HG02678 (cell line): Measurements from ENCODE around the gene SAMD4B.
"Not testable (repeated sequence)": the region's sequence is repeated elsewhere in the genome, so short reads cannot be mapped to it uniquely, and the experiment has no call there.

ENCODE experiments used
- ATAC-seq: cut with Tn5 transposase; IDR thresholded peaks from one replicate; pipeline ENCODE4 v1.9.1; 2021; ENCODE audit warnings: mild to moderate bottlenecking, moderate library complexity; ENCODE audit not compliant: unreplicated experiment

SAMD4B gene

DNA sequence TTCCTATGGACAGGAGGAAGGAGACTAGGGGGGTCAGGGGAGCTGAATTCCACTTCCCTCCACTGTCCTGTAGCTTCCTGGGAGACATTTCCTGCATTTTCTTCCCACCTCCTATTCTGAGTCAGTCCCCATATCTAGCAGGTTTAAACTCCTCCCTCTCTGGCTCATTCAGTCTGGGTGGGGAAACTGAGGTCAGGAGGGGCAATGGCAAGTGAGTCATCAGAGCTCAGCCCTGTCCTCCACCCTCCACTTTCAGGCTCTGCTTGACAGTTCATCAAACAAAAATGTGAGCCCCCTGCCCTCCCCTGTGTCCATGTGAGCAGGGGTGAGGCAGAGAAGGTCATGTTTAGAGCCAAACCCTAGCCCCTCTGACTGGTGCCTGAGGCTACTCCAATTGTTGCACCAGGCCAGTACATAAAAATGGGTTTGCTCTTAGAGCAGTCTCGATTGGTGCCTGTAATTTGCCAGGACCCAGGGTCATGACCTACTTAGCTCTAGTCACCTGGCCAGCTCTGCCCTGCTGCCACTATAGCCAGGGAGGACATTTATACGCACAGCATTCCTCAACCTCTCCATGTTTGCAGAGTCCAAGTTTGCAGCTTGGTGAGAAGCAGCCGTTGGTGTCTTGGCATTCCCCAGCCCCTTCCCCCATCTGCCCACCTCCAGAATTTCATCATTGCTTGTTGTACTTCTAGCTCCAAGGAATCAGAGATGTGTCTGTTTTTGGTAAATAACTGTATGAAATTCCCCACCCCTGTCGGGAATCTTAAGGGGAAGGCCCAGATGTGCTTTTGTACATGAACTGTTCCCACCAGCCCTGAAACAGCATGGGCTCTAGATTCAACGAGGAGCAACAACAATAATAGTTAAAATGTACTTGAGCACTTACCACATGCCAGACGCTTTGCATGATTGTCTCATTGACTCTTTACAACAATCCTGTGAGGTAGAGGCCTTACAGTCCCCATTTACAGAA is 20.7 kb downstream of the SAMD4B start:
- no peak for ATAC-seq

DNA sequence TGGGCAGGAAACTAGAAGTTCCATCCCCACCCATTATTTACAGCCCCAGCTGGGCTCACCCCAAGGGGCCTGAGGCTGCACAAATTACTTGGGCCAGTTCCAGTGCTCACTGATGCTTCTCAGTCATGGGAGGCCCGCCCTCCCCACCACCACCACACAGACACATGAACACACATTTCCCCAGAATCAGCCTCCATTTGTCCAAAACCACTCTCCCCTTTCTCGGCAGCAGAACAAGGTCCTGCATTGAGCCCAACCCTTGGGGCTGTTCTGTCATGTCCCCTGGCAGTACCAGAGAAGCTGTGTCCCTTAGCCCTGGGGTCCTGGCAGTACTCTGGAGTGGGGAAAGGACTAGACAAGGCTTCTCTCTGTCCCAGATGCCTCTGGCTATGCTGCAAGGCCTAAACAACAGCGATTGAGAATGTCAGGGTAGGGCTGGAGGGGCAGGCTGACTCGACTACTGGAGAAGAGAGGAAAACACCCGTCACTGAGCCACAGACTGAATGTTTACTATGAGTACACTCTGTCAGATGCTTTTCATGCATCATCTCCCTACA is 21.8 kb downstream of the SAMD4B start:
- peak; percentile 44 for ATAC-seq

DNA sequence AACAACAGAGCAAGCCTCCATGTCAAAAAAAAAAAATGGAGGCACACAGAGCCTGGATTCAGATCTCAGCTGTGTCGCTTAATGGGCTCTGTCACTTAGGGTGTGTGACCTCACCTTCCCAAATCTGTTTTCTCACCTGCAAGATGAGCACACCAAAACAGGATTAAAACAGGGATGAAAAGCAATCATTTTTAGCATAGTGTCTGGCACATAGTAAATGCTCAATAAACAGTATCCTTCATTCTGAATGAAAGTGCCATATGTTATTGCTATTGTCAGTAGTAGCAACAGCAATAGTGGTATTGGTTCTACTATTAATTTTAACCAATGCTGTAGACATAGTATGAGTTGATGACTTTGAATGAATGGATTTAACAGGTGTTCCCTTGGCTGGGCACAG is 23.3 kb downstream of the SAMD4B start:
- ATAC-seq = no peak

DNA sequence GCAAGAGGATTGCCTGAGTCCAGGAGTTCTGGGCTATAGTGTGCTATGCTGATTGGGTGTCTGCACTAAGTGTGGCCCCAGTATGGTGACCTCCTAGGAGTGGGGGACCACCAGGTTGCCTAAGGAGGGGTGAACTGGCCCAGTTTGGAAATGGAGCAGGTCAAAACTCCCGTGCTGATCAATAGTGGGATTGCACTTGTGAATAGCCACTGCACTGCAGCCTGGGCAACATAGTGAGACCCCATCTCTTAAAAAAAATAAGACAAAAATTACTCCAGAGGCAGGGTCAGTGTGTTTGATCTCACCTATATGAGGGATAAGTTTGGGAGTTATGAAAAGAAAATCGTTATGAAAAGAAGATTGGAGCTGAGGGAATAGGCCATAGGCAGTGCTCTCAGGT is 27.0 kb downstream of the SAMD4B start:
- no peak for ATAC-seq

DNA sequence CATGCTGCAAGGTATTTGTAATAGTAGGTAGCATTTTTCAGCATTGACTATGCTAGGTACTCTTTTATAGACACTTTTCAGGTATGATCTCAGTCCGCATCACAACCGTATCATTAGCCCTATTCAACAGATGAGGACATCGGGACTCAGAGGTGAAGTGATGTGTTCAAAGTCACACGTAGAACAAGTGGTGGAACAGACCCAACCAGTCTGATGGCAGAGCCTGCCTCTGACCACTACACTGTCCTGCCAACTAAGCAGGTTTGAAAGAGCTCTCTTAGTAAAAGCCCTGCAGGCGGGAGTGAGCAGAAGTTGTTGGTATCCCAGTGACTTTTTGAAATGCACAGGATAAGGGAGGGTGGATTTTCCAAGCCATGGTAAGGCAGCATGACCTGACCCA is 28.5 kb downstream of the SAMD4B start:
- no peak for ATAC-seq

DNA sequence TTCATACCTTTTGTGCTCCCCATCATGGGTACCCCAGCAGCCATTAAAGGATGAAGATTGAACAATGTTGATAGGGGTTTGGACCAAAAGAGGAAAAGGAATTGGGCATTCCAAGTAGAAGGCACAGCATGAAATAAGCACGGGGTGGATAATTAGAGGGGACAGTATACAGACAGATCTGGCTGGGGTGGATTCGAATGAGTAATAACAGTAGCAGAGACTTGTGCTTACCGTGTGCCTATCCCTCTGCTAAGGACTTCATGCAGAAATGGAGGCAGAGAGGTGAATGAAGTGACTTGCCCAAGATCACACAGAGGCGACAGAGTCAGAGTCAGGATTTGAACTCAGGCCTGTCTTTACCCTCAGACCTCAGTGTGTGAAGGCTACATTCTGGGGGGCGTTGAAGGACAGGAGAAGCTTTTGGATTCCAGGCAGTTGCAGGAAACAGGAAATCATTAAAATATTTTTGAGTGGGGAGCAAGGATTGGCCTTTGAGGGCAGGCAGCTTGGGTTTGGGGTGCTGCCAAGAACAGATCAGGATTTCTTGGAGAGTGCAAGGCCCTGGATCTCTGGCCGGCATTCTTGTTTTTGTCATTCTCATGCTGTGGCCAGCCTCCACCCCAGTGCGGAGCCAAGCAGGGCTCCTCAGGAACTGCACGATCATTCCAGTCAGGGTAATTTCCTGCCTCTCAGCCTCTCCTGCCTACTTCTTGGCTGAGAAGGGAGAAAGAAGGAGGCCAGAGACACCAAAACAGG is 30.0 kb downstream of the SAMD4B start:
- ATAC-seq = no peak

DNA sequence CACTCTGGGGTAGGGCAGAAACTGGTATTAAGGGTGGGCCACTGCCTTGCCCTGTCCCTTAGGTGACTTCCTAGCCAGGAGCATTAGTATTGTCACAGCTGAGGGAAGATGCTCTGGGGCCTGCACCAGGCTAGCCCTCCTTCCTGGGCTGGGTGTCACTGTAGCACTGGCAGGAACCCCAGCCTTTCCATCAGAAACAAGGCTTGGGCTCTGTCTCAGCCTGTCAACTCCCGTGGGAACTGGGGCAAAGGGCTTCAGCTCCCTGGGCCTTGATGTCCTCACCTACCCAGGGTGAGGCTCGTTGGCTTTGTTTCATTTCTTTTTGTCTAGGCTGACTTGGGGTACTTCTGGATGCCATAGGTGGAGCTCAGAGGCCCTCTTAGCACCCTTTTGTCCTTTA is 30.7 kb downstream of the SAMD4B start:
- ATAC-seq = no peak

DNA sequence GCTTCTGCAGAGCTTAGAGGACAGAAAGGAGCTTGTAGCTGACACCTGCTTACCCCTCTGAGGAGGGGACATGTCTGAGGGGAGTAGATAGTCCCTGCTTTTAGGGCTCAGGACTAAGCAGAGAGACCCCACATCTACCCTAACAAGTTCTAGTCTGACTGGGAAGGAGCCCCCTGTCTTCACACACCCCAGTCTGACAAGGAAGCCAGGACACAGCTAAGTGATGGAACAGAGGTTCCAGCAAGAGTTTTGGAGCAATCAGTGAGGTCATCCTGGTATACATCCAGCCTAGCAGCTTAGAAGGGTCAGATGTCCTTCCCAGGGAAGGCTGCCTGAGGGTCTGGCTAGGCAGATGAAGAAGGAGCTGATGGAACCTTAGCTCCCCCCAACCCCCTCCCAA is 33.7 kb downstream of the SAMD4B start:
- no peak for ATAC-seq

DNA sequence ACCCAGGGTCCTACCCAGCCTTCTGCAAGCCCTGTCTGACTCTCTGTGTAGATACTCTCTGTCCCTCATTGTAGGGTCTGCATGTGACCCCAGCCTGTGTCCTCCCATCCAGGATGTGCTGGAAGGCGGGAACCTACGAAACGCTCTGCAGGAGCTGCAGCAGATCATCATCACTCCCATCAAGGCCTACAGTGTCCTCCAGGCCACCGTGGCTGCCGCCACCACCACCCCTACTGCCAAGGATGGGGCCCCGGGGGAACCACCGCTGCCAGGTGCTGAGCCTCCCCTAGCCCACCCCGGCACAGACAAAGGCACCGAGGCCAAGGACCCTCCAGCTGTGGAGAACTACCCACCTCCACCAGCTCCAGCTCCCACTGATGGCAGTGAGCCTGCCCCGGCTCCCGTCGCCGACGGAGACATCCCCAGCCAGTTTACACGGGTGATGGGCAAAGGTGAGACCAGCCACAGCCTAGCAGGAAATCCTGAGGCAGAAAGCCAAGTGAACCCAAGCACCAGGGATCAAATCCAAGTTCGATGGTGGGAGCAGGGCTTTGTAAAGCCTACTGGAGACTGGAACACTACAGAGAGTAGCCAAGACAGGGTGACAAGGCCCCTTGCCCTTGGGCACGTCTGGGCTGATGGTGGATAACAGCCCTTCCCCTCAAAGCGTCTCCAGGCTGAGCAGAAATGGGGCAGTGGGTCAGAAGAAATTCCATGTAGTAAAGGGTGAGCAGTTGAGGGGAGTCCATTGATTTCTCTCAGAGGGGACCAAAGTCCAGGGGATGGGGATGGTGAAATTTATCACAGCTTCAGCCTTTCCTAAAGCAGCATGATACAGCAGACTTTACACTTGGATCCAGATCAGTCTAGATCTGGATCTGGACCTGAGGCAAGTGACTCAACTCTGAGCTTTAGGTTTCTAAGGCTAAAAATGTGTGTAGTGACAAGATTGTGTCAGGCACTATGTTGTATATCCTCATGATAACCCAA is 35.4 kb downstream of the SAMD4B start:
- ATAC-seq = no peak

DNA sequence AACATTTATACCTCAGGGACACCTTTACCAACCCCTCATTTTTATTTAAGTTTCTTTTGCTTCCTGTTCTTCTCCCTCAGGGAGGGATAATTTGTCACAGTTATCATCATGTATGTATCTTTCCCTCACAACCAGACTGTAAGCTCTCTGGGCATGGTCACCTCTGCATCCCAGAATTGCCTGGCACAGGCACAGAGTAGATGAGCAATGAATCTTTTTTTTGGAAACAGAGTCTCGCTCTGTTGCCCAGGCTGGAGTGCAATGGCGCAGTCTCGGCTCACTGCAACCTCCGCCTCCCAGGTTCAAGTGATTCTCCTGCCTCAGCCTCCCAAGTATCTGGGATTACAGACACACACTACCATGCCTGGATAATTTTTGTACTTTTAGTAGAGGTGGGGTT is 37.1 kb downstream of the SAMD4B start:
- not testable (repeated sequence) for ATAC-seq

DNA sequence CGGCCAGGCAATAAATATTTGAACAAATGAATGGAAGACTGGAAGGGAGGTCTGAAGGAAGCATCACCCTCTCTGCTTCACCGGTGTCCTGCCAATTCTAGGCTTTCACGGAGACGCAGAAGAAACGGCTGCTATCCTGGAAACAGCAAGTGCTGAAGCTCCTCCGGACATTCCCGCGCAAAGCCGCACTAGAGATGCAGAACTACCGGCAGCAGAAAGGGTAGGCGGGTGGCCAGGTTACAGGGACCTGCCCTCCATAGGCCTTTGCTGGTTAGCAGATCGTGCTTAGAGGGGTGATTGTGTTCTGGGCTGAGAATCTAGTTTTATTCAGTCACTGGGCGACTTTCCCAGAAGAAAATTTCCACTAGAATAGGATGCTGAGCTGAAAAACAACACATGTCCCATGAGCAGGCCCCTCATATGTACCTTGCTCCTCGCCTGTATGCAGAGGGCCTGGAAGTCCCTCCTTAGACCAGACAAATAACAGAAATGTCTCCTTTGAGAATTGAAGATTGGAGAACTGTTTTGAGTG is 37.7 kb downstream of the SAMD4B start:
- ATAC-seq = no peak

DNA sequence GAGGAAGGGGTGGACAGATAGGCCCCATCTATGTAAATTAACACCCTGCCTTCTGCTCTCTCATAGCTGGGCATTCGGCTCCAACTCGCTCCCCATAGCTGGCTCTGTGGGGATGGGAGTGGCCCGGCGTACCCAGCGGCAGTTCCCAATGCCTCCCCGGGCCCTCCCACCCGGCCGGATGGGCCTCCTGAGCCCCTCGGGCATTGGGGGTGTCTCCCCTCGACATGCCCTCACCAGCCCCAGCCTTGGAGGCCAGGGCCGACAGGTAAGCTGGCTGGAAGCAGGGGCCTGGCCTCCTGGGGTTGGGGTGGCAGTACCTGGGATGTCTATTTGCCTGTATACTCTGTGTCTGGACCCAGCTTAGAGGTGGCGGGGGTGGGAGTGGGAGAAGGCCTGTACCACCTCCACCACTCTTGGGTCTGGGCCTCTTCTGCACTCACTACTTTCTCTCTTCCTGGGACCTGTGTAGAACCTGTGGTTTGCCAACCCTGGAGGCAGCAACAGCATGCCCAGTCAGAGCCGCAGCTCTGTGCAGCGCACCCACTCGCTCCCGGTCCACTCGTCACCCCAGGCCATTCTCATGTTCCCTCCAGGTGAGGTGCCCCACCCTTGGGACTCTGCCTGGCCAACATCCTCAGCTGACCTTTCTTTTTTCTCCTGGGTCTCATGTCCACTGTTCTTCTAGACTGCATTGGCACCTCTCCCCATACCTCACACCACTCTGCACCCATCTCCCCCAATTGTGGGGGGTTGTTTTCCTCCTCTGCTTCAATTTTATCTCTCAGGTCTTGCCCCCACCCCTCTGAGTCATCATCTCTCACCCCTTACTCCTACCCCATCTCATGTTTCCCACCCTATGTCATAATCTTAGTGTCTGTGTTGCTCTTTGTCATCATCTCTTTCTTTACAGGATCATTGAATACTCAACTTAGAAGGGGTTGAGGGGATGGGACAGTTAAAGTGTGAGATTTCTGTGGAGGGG is 38.6 kb downstream of the SAMD4B start:
- no peak for ATAC-seq

DNA sequence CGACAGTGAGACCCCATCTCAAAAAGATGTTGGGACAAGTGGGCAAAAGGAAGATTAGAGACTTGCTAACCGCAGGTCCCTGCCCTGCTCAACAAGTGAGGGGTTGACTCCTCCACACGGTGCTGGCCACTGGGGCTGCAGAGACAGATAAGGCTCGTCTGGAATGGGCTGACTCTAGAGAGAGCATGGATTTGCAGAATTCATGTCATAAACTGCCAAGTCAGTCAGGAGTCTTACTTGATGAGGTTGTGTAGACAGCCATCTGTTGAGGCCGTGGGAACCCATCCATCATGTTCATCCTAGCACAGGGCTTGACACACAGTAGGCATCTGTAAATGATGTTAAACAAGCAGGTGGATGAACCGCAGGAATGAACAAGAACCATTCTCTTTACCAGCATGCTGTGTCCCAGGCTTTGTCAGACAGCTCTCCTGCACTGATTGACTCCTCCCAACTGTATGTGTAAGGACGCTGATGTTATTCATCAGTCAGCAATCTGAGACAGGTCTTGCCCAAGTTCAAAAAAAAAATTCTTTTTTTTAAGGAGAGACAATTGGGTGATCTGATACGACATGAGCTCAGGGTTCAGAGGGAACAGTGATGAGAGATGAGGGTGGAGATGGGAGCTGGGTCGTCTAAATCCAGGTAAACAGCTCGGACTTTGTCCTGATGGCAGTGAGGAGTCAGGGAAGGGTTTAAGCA is 39.8 kb downstream of the SAMD4B start:
- ATAC-seq = no peak

DNA sequence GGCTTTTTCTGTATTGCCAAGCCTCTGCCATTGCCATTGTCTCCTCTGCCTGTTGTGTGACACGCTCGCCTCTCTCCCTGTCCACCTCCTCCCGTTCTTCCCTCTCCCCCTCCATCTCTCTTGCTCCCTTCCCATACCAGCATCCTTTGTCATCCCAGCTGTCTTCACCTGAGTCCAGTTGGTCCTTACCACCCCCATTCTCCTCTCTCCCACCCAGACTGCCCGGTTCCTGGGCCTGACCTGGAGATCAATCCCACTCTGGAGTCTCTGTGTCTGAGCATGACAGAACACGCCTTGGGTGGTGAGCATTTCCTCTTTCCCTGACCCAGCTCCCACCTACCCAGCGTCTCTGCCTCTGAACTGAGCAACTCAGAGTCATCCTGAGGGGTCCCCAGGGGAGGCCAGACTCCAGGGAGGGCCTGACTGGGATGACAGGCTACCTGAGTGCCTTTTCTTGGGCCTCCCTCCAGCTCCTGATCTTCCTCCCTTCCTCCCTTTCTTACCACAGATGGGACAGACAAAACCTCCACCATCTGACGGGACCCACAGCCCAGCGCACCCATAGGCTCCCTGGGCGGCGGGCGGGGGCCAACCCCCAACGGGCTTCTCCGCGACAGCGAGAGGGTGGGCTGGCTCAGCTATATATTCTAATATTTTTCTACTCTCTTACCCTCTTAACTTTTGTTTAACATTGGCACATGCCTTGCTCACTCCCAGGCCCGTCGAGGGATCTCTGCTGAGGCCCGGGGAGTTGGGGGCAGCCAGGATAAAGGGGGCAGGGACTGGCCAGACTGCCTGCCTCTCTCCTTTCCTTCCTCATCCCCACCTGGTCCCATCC is 41.0 kb downstream of the SAMD4B start:
- no peak for ATAC-seq

DNA sequence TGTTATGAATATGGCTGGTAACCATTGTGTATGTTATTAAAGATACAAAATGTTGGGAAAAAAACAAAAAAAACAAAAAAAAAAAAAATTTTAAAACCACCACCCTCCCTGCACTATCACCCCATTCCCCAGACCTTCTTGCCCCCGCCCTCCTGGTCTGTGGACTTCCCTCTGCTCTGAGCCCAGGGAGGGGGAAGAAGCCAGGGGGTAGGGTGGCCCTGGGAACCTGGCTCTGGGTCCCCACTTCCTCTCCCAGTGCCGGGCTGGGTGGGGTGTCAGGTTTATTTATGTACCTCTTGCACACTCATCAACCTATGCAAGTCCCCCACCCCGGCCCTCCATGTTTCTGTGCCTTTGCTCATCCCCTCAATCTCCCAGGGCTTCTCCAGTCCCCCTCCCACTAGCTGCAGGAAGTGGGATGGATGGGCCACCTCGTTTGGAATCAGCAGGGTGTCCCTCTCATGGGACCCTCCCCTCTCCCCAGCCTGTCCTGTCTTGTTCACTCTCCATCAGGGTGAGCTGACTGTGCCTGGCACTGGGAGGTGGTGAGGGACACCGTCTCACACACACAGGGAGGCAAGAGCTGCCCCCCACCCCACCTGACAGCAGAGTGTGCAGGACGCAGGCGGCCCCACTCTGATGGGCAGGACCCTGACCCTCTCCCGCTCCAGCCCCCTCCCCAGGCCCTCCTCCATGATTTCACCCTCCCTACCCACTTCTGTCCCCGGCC is 42.8 kb downstream of the SAMD4B start:
- no peak for ATAC-seq

DNA sequence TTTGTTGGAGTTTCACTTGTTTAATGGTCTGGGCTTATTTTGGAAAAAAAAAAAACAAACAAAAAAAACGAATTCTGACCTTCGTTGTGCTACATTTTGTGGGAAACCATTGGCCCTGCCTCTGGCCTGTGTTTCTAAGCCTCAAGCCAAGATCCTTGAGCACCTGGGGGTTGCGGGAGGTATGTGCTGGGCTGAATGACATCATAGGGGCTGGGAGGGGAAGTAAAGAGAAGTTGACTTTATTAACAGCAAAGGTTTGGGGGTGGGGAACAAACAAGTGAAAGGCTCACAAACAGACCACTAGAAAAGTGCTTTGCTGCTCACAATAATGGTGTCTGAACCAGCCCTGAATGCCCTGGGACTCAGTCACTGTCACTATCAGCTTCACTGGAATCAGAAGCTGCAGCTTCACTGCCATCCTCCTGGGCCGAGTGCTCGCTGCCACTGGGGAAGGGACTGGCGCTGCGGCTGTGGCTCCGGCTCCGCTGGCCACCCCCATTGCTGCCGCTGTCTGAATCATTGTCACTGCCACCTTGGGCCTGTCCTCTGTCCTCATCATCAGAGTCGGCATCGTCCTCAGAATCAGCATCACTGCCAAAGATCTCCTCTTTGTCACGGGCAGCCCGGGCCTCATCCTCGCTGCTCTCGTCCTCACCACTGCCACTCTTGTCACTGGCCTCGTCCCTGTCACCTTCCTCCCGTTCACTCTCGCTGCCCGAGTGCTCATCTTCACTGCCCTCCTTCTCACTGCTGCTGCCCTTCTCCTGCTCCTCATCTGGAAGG is 43.6 kb downstream of the SAMD4B start:
- no peak for ATAC-seq
